NCI-H128 (cell line): ENCODE measurements around the gene CCDC191.

Experiments used
- DNase-seq: peaks from one replicate; lab custom pipeline; 2025; ENCODE audit not compliant: unreplicated experiment; lab: John Stamatoyannopoulos, UW

The CCDC191 gene

GRCh38 chr3:113968986-113969385 lies 87.3 kb downstream of the CCDC191 start:
- no peak for DNase-seq

GRCh38 chr3:113966172-113966571 lies 90.2 kb downstream of the CCDC191 start:
- no peak for DNase-seq

GRCh38 chr3:113963879-113964278 lies 92.4 kb downstream of the CCDC191 start:
- DNase-seq: no peak

- no peak for DNase-seq
Measured at GRCh38 chr3:113954091-113954685, 102.1 kb downstream of the CCDC191 start.

GRCh38 chr3:113953677-113954076 lies 102.6 kb downstream of the CCDC191 start:
- no peak for DNase-seq

GRCh38 chr3:113952921-113953320 lies 103.4 kb downstream of the CCDC191 start:
- DNase-seq: no peak

- peak; percentile 24 for DNase-seq
Measured at GRCh38 chr3:113948015-113948917, 108.1 kb downstream of the CCDC191 start.

- DNase-seq: peak; percentile 70
Measured at GRCh38 chr3:113947372-113948014, 108.8 kb downstream of the CCDC191 start, which contains the start of gene ZDHHC23. ZDHHC23 (plus strand) TSS chr3:113948013; CDS start chr3:113948803, 790 bp downstream.

GRCh38 chr3:113946831-113947230 lies 109.5 kb downstream of the CCDC191 start:
- DNase-seq: no peak

GRCh38 chr3:113927556-113927955 lies 128.8 kb downstream of the CCDC191 start:
- DNase-seq: no peak

- DNase-seq: no peak
Measured at GRCh38 chr3:113914646-113915045, 141.7 kb downstream of the CCDC191 start.
